Measurements from ENCODE around the gene TMEM37.

Gene TMEM37

DNA sequence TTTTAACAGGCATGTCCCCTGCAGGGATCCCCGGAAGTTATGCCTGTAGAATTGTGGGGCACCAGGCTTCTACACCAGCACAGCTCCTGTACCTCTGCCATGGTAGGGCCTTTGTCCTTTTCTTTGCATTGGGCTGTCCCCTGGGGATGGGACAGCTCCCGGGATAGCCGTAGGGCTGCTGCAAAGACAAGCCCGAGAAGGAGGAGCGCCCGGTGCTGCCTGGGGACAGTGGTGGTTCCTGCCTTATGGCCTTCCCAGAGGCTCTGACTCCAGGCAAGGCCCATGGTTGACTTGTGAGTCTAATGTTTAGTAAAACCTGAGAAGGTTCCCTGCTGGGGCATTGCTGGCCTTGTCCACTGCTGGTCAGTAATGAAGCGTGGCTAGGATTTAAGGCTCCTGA lies 30.9 kb downstream of the TMEM37 start:
- DNase-seq = no peak

DNA sequence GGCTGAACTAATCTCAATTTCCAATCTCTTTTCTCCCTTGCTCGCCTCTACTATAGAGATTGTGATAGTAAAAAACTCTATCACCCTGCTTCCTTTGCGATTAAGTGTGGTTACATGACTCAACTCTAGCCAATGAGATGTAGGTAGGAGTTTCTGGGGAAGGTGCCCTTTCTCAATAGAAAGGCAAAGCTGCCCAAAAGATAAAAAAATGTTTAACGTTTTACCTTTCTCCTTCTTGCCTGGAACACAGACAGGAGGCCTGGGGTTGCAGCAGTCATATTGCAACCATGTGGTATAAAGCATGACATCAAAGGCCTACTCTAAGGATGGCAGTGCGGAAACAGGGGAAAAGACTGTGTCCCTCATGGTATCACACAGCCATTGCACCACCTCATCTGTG lies 31.5 kb downstream of the TMEM37 start:
- DNase-seq = no peak

GRCh38 chr2:119463990-119464389 lies 32.3 kb downstream of the TMEM37 start:
- DNase-seq = no peak

DNA sequence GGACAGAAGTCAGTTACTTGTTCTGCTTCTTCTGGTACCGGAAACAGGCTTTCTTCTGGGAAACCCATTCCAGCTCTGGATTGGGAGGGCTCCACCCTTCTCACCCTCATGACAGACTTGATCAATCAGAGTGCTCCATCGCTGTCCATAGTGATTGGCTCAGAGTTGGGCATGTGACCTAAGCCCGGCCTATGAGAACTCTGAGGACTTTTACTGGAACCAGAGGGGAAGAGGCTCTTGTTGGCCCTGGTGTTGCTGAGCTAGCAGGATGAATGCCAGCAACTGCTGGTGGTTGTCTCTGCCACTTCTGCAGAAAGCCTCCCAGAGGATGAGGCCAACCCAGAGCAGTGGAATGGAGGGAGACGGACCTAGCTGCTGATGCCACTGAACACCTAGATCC lies 33.3 kb downstream of the TMEM37 start:
- no peak for DNase-seq

- no peak for DNase-seq
Measured at GRCh38 chr2:119465687-119466086, 34.0 kb downstream of the TMEM37 start.

- no peak for DNase-seq
Measured at GRCh38 chr2:119466373-119466772, 34.7 kb downstream of the TMEM37 start.

DNA sequence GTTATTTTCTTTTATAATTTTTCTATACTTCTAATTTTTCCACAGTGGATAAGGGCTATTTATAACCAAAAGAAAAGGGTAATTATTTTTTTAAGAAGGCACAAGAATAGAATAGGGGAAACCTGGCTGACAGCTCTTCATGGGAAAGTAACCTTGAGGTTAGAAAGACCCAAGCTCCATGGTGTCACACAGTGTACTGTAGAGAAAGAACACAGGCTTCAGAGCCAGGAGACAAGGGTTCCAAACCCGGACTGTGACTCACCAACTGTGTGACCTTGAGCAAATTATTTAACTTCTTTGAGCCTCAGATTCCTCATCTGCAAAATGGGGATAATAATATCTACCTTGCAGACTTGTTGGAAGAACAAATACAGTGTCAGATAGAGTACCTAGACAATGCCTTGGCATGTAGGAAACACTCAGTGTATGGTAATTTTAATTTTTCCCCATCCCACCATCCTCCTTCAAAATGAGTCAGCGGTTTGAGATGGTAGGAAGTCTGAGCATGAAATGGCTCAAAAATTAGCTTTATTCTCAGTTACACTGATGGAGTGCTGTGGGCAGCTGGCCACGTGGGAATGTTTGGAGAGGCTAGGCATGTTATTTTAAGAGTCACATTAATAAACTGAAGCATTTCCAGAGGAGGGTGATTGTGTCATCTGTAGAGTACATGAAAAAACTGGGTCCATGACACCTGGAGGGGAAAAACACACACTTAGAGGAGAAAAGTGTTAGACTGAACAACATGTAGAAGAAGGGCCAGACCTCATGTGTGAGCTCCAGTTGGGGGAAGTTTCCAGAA lies 36.7 kb downstream of the TMEM37 start:
- DNase-seq = no peak

GRCh38 chr2:119469131-119469530 lies 37.5 kb downstream of the TMEM37 start:
- no peak for DNase-seq

DNA sequence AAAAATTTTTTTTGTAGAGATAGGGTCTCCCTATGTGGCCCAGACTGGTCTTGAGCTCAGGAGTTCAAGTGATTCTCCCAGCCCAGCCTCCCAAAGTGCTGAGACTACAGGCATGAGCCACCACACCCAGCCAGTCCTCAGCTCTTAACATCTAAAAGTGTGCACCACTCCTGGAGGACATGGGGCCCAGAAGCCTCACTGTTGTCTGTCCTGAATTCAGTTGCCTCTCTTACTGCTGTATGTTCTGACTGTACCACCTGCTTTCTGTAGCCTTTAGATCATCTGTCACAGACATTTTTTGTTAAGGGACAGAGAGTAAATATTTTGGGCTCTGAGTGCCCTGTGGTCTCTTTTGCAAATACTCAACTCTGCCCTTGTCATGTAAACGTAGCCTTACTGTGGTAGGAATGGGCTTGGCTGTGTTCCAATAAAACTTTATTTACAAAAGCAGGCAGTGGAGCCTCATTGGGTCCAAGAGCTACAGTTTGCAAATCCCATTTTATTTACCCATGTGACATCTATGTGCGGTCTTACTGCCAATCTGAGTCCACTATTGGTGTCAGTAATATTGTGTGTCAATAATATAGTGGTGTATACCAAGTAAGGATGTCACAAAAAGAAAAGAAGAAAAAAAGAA lies 38.1 kb downstream of the TMEM37 start:
- no peak for DNase-seq

DNA sequence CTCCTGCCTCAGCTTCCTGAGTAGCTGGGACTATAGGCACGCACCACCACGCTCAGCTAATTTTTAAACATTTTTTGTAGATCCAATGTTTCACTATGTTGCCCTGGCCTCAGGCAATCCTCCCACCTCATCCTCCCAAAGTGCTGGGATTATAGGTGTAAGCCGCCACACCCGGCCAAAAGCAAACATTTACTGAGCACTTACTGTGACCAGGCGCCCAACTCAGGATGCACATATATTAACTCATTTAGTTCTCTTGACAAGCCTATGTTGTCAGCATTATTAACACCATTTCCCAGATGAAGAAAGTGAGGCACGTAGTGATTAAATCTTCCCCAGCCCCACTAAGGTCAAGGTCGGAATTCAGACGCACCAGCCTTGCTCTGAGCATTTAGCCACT lies 41.1 kb downstream of the TMEM37 start:
- DNase-seq = no peak

- DNase-seq = no peak
Measured at GRCh38 chr2:119473621-119474370, 42.1 kb downstream of the TMEM37 start.

- no peak for DNase-seq
Measured at GRCh38 chr2:119474371-119475224, 42.9 kb downstream of the TMEM37 start.

DNA sequence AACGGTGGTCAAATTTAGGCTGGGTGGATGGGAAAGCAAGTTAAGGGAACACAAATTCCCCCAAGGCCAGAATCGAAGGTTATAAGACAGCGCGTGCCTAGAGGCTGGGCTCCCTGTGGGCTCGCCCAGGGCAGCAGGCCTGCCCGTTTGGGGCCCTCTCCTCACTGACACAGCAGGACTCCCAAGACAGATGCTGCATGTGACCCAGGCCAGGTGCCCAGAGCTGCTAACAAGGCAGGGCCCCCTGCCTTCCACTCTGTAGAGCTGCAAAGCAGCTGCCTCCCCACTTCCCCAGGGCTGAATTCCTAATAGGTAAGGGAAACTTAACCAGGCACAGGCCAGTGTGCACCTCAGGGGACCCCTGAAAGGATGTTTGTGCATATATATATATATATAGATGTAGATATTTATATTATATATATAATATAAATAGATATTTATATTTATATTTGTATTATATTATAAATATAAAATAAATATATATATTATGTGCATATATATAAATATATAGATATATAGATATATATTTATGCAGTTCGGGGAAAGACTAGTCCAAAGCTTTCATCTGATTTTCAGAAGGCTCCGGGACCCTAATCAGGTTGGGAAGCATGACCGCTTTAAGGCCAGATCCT lies 43.7 kb downstream of the TMEM37 start:
- no peak for DNase-seq

GRCh38 chr2:119475857-119476244 lies 44.2 kb downstream of the TMEM37 start:
- DNase-seq = no peak

DNA sequence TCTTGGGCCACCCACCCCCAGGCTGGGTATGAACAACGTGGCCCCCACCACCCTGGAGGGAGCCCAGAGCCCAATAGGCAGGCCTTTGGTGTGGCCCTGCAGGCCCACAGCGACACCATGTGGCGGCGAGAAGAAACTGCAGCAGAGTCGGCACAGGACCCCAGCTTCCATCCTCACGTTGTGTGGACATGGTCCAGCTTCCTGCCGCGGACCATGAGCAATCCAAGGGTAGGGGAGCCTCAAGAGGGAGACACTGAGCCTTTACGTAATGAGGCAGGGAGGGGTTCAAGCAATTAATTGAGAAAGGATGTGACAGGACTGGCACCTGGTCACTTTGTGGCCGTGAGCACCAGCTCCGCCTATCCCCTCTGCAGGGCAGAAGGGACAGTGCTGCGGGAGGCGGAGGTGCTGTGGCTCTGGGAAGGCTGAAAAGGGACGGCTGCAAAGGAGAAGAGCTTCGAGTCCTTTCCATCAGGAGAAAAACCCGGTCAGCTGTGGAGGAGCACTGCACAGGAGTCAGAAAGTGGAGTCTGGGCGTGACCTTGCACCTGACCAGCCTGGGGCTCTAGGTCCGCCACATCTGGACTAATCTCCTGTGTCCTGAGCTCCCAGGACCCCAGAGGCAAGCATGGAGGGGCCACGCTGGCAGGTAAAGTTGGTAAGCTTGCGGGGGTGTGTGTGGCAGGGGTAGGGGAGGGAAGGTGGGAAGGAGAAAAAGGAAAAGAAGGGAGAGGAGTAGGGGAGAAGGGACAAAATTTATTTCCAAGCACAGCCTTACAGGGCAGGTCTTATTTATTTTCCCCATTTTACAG lies 44.9 kb downstream of the TMEM37 start:
- peak; percentile 20 for DNase-seq

GRCh38 chr2:119477113-119477505 lies 45.5 kb downstream of the TMEM37 start:
- no peak for DNase-seq

- no peak for DNase-seq
Measured at GRCh38 chr2:119478188-119478977, 46.7 kb downstream of the TMEM37 start.

- no peak for DNase-seq
Measured at GRCh38 chr2:119478978-119479295, 47.3 kb downstream of the TMEM37 start.

DNA sequence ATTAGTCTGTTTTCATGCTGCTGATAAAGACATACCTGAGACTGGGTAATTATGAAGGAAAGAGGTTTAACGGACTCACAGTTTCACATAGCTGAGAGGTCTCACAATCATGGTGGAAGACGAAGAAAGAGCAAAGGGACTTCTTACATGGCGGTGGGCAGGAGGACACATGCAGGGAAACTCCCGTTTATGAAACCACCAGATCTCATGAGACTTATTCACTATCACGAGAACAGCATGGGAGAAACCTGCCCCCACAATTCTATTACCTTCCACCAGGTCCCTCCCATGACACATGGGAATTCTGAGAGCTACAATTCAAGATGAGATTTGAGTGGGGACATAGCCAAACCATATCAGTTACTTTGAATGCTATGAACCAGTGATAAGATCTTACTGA lies 48.5 kb downstream of the TMEM37 start:
- DNase-seq = no peak

DNA sequence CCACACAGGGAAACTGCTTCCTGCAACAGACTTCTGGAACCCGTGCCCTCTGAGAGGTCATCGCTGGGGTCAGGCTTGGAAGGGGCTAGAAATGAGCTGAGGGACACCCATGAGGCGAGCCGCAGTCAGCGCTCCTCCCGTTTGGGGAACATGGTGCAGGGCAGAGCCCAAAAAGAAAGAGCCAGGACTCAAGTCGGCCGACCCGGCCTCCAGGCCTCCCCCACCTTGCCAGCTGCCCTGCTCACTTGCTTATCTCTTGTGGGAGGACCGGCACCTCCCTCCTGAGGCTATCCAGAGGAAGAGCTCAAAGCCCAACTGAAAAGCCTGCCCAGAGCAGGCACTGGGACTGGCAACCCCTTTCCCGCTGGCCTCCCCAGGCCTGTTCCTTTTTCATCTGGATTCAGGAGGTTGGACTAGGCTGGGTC lies 49.1 kb downstream of the TMEM37 start:
- no peak for DNase-seq
